Measurements from ENCODE around the gene BUD13.

- no peak for TF ChIP-seq CTCF (IDR thresholded peaks at IDR 0.05)
- TF ChIP-seq SIN3A (IDR thresholded peaks at IDR 0.05; ENCODE audit: borderline replicate concordance, insufficient read depth, low read depth, low read length), result no peak
- TF ChIP-seq POLR2AphosphoS5 (IDR thresholded peaks at IDR 0.05; ENCODE audit: low read depth, low read length), result no peak
- TF ChIP-seq TCF7L2 (IDR thresholded peaks at IDR 0.05; ENCODE audit: low read depth, low read length), result no peak
Measured at GRCh38 chr11:116712428-116712827, 60.4 kb downstream of the BUD13 start.
